Measurements from ENCODE around the gene OR52A1. TPM values are rescaled to one million over a fixed set of nuclear protein-coding genes. Genes with fewer than 3 reads are reported as not detected.

The OR52A1 gene
- total and polyA plus RNA-seq, 2 donors (not counting 3 experiments of a cell fraction or from before 2014, with no cell fraction given) = not detected

DNA sequence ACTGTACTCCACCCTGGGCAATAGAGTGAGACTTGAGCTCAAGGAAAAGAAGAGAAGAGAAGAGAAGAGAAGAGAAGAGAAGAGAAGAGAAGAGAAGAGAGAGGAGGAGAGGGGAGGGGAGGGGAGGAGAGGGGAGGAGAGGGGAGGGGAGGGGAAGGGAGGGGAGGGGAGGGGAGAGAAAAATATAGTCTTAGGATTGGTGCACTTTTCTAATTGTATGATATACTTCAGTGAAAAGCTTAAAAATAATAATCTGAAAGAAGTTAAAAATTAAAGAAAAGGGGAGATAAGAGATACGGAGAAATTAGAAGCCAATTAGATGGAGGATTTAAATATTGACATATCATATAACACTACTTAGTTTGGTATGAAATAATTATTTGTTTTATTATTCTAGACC lies 35.7 kb downstream of the OR52A1 start:
- Histone ChIP-seq H4K20me1 (replicated peaks; ENCODE audit: control insufficient read depth, extremely low read depth, insufficient read depth, low read length) (no peaks in the 10 kb centered on the region), H3K79me2 (ENCODE audit: control insufficient read depth, insufficient read depth, low read length) (no peaks in the 10 kb centered on the region)
- FAIRE-seq = no peak

More for the DNA sequence above, 35.7 kb downstream of the OR52A1 start:
- intact Hi-C loops (cut with micrococcal nuclease) = no loop called here
- dilution Hi-C loops (cut with MboI; ENCODE audit: extremely low pct_ligation_motif_present, low sequenced_read_pairs) = no loop called here
- no peak for DNase-seq (ENCODE audit: low read depth, low spot score)
- no TSS peak for BruUV-seq (replicated peaks)
- Histone ChIP-seq H3K4me2 (ENCODE audit: insufficient read depth, low read length) (no peak overlapping the region), H3K9me1 (replicated peaks; ENCODE audit: control insufficient read depth, extremely low read depth, insufficient read depth, low read length) (no peaks in the 10 kb centered on the region), H3K4me1 (ENCODE audit: control insufficient read depth, extremely low read depth, insufficient read depth, low read length) (no peaks in the 10 kb centered on the region), H2AFZ (ENCODE audit: low read depth, low read length) (no peak overlapping the region), H3K4me3 (replicated peaks in 1 of 3; ENCODE audit: insufficient read depth in 1 of 3, low read depth in 1 of 3, low read length in 3 of 3) (no peak overlapping the region), H3K9me3 (replicated peaks; ENCODE audit: control insufficient read depth, insufficient read depth, low read length) (no peaks in the 10 kb centered on the region), H3K9ac (replicated peaks; ENCODE audit: extremely low read depth, insufficient read depth, low read length) (no peak overlapping the region), H3K36me3 (ENCODE audit: control insufficient read depth in 2 of 2, extremely low read depth in 1 of 2, insufficient read depth in 2 of 2, low read length in 2 of 2) (no peaks in the 10 kb centered on the region), H3K27ac (ENCODE audit: insufficient read depth, low read depth, low read length) (no peak overlapping the region), H3K27me3 (ENCODE audit: control insufficient read depth in 2 of 2, insufficient read depth in 2 of 2, low read length in 2 of 2) (peaks cover 0 to 2% of the 10 kb centered on the region in 2 experiments)
- CTCF ChIA-PET = interaction anchor here (0.9 to 2.3 kb wide), 3 partner anchors 261 to 772 kb away, joined by 3 to 6 read pairs (median 6); no protein-coding TSS in a partner anchor
- POLR2A ChIA-PET = no interaction called here
- no peak for TF ChIP-seq EZH2 (IDR thresholded peaks at IDR 0.05; ENCODE audit: borderline replicate concordance, low read depth, low read length, severe bottlenecking)
- TF ChIP-seq, protein P1, sequence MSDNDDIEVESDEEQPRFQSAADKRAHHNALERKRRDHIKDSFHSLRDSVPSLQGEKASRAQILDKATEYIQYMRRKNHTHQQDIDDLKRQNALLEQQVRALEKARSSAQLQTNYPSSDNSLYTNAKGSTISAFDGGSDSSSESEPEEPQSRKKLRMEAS (IDR thresholded peaks at IDR 0.05; ENCODE audit: insufficient read depth, insufficient read length) = no peak
- TF ChIP-seq POLR2AphosphoS5 (IDR thresholded peaks at IDR 0.05; ENCODE audit: insufficient read depth, low read depth, low read length) = no peak
- TF ChIP-seq JUN (IDR thresholded peaks at IDR 0.05; ENCODE audit: borderline replicate concordance, insufficient read depth, insufficient read length, low read depth) = no peak
- TF ChIP-seq MYC (IDR thresholded peaks at IDR 0.05; ENCODE audit: low read depth, low read length) = no peak
- TF ChIP-seq FOS (IDR thresholded peaks at IDR 0.05; ENCODE audit: borderline replicate concordance, insufficient read depth, low read length) = no peak
- no peak for TF ChIP-seq POLR2A (IDR thresholded peaks at IDR 0.05; ENCODE audit: low read depth, low read length)
- no peak for TF ChIP-seq CTCF (IDR thresholded peaks at IDR 0.05; ENCODE audit: extremely low read depth in 1 of 2, insufficient read depth in 1 of 2, low read depth in 1 of 2, low read length in 2 of 2)
- TF ChIP-seq GATA2 (IDR thresholded peaks at IDR 0.05; ENCODE audit: insufficient read depth, insufficient read length, low read depth, low read length) = no peak

All from endothelial cell of umbilical vein (primary cell).